ENCODE measurements around the gene TMUB1.

DNA sequence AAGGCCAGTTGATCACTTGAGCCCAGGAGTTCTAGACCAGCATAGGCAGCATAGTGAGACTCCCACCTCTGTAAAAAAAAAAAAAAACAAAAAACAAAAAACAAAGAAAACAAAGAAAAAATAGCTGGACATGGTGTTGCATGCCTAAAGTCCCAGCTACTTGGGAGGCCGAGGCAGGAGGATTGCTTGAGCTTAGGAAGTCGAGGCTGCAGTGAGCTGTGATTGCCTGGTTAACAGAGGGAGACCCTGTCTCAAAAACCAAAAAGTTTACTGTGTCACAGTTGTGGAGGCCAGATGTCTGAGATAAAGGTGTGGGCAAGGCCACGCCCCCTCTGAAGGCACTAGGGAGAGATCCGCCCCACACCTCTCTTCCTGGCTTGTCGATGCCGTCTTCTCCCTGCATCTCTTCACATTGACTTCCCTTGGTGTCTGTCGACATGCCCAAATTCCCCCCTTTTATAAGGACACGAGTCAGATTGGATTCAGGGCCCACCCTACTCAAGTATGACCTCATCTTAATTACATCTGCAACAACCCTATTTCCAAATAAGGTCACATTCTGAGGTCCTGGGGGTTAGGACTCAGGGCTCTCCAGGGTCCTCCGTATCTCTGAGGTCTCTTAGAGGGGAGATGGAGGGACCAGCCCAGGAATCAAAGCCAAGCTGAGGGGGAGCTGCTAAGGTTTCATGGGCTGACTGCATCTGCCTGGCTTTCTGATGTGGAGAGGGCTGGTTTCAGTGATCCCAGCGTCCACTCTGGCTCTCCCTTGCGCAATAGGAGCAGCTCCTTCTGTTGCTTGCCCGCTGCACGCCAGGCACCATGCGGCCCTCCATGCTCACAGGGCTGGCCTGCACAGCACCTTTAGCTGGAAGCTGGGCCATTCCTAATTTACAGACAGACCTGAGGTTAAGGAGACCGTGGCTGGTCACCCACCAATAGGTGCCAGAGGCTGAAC lies 26.1 kb upstream of the TMUB1 start:
- TF ChIP-seq CTCF (IDR thresholded peaks at IDR 0.05; ENCODE audit: low read depth, low read length, poor library complexity, severe bottlenecking) (no peak), EZH2phosphoT487 (IDR thresholded peaks at IDR 0.05; ENCODE audit: borderline replicate concordance, low read length) (no peak)

Data from DOHH2 (cell line).